Mucosa of descending colon (tissue), 3 donors: Measurements from ENCODE around the gene HSPA1A. TPM values are rescaled to one million over a fixed set of nuclear protein-coding genes. Genes with fewer than 3 reads are reported as not detected.

Source experiments
- ATAC-seq: fragments of 200-7000 bp; cut with Tn5 transposase; one replicate; pipeline ENCODE4 v1.9.1; 2020; ENCODE audit warnings: mild to moderate bottlenecking, moderate library complexity
- DNase-seq, 3 donors: peaks; one replicate each; pipeline ENCODE4 v3.0.0-alpha.2; 2020
- H3K36me3 ChIP-seq: fragments of 200-600 bp; one replicate; pipeline ENCODE4 v1.8.0; 2021; ENCODE audit warnings: low read depth, mild to moderate bottlenecking
- H3K4me1 ChIP-seq: fragments of 200-600 bp; one replicate; pipeline ENCODE4 v1.8.0; 2021; ENCODE audit warnings: low read depth, mild to moderate bottlenecking
- H3K4me3 ChIP-seq: fragments of 200-600 bp; one replicate; pipeline ENCODE4 v1.8.0; 2021; ENCODE audit warnings: mild to moderate bottlenecking
- H3K9me3 ChIP-seq: fragments of 200-600 bp; one replicate; pipeline ENCODE4 v1.8.0; 2021; ENCODE audit warnings: mild to moderate bottlenecking
- CTCF ChIP-seq: fragments of 200-600 bp; IDR thresholded peaks from one replicate; pipeline ENCODE4 v1.8.0; 2022; ENCODE audit warnings: antibody characterized with exemption, mild to moderate bottlenecking
- intact Hi-C, 2 donors: fragments of 100-400 bp; cut with DNase I in 1 of 2; cut with micrococcal nuclease in 1 of 2; formaldehyde crosslinking; loops; one replicate each; pipeline versions ENCODE4 v1.11.0 to v1.11.1; 2022; cut with DNase I, micrococcal nuclease
- total RNA-seq, 3 donors: library from RNA; stranded (reverse); fragmentation: NEBNext Ultra II Directional in 2 of 3; extraction: Animal tissue kit (Norgen Biotek cat#: 25700) in 2 of 3; gene quantifications; one replicate each; pipeline versions ENCODE4 v1.2.1 to v1.2.4, GENCODE V29; 2021 to 2023
- donor health status: DM: no; HTN: no; CAD: no; lungs with moderate emphysema.
- donor health status: DM: no; HTN: no; CAD: no.
- donor health status: DM: no; HTN: yes; CAD: no.

Gene HSPA1A
- total RNA-seq, 3 donors from 2014 or later, result 73.6 to 274 (median 107) TPM

DNA sequence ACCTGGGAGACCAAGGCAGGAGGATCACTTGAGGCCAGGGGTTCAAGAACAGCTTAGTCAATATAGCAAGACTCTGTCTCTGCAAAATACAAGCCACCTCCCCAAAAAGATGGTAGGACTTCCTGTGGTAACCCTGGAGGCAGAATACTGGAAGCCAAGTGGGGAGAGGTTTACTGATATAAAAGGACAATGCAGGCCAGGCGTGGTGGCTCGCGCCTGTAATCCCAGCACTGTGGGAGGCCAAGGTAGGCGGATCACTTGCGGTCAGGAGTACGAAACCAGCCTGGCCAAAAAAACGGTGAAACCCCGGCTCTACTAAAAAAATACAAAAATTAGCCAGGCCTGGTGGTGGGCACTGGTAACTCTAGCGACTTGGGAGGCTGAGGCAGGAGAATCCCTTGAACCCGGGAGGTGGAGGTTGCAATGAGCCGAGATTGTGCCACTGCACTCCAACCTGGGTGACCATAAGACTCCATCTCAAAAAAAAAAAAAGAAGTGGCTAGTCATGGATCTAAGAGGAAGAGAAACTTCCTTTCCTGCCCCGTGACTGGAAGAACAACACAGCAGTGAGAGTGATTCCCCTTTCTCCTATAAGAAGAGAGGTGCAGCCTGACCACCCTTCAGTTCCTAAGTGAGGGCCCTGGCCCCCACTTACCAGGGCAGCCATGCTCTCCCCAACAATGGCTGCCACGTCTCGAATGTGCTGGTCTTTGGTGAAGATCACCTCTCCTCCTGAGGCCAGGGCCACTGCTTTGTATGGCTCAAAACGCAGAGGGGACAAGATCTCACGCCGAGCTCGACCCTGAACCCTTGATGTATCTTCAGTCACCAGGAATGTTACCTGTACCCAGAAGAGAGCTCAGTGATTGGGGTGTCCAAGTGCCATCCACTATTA is 46.7 kb upstream of the HSPA1A start:
- no peak overlapping the region for H3K4me3 ChIP-seq
- no peaks in the 10 kb centered on the region for H3K9me3 ChIP-seq
- ATAC-seq (no peak), DNase-seq (no peak)
- no peak for TF ChIP-seq CTCF
- no peaks in the 10 kb centered on the region for H3K36me3 ChIP-seq
- intact Hi-C loops, result no loop called here
- peaks cover 11% of the 10 kb centered on the region for H3K4me1 ChIP-seq

DNA sequence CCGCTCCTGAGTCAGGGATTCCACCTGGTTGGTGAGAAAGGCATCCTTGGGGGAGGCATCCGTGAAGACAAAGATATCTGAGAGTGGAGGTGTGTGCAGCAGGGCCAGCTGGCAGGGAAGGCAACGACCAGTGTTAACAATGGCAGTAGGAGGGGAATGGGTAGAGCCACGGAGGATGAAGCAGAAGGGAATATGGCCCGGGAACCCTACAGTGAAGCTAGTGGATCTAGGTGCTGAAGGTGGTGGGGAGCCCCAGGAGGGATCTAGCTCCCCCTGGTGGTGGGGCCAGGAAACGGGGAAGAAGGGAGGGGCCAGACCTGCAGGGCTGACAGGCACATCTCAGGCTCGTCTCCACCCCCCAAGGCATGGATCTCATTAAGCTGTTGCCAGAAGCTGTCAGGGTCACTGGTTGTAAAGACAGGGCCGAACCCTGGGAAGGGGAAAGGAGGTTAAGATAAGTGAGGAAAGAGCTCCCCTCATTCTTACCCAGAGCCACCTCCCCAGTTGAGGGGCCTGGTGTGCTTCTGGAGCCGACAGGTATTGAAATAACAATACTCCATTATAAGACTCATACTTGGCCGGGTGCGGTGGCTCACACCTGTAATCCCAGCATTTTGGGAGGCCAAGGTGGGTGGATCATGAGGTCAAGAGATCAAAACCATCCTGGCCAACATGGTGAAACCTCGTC is 45.5 kb upstream of the HSPA1A start:
- DNase-seq (peak; percentile 89 to 95 (median 95)), ATAC-seq (peak; percentile 91)
- peak; percentile 68 for TF ChIP-seq CTCF
- H3K9me3 ChIP-seq, result no peaks in the 10 kb centered on the region
- H3K4me1 ChIP-seq, result peaks cover 14% of the 10 kb centered on the region
- H3K4me3 ChIP-seq, result no peak overlapping the region
- H3K36me3 ChIP-seq, result no peaks in the 10 kb centered on the region
- intact Hi-C loops, result no loop called here

DNA sequence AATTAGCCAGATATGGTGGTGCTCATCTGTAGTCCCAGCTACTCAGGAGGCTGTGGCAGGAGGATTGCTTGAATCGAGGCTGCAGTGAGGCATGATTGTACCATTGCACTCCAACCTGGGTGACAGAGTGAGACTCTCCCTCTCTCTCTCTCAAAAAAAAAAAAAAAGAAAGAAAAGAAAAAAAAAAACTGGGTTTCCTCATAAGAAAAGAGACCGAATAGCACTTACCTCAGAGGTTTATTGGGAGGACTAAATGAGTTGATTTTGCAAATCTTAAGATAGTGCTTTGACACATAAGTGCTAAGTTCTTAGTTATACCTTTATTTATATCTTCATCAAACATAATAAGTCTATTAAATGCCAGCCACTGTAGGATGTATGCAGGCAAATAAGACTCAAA is 44.5 kb upstream of the HSPA1A start:
- intact Hi-C loops, result no loop called here
- no peaks in the 10 kb centered on the region for H3K9me3 ChIP-seq
- no peaks in the 10 kb centered on the region for H3K36me3 ChIP-seq
- H3K4me1 ChIP-seq, result peaks cover 24% of the 10 kb centered on the region
- ATAC-seq (no peak), DNase-seq (no peak)
- no peak for TF ChIP-seq CTCF
- no peak overlapping the region for H3K4me3 ChIP-seq

DNA sequence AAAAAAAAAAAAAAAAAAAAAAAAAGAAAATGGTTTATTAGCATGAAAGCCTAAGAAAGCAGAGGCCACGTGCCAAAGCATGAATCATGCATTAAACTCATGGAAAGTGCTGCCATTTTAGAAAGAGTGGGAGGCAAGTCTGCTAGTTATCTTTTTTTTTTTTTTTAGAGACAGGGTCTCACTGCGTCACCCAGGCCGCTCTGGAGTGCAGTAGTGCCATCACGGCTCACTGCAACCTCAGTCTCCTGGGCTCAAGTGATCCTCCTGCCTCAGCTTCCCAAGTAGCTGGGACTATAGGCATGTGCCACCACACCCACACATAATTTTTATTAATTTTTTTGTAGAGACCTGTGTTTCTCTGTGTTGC is 43.4 kb upstream of the HSPA1A start:
- Histone ChIP-seq H3K4me1 (peaks cover 35% of the 10 kb centered on the region), H3K36me3 (no peaks in the 10 kb centered on the region), H3K4me3 (no peak overlapping the region), H3K9me3 (no peaks in the 10 kb centered on the region)
- TF ChIP-seq CTCF, result no peak
- intact Hi-C loops, result no loop called here
- ATAC-seq (no peak), DNase-seq (no peak)

DNA sequence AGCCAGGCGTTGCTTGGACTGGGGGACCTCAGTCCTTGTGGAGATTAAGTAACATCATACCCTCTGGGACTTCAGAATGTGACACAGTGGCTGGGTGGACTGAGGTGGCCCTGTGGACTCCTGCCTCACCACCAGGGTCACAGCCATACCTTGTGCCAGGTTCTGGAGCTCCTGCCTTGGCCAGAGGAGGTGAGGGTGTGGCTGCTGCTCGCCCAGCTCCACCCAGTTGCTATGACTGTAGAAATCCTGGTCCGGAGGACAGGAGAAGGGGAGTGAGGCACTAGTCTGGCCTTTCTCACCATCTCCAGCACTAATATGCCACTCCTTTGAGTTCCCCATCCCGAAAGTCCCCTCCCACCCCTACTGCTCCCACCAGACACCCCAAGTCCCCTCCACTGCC is 40.2 kb upstream of the HSPA1A start:
- Histone ChIP-seq H3K4me3 (no peak overlapping the region), H3K36me3 (no peaks in the 10 kb centered on the region), H3K4me1 (peaks cover 35% of the 10 kb centered on the region), H3K9me3 (no peaks in the 10 kb centered on the region)
- DNase-seq, result peak in 2 of 3 donors; percentile 74 to 77
- intact Hi-C loops, result no loop called here
- no peak for TF ChIP-seq CTCF
- ATAC-seq, result peak; percentile 73
